HL-60/S4 treated with retinoic acid at 250 ng/mL for 4 days and 3 days (cell line): ENCODE data around the gene PLK5.
"Not testable (repeated sequence)": the region's sequence is repeated elsewhere in the genome, so short reads cannot be mapped to it uniquely, and the experiment has no call there.

Experiments
- in situ Hi-C: fragments of 300-500 bp; cut with MboI; formaldehyde crosslinking; loops from 2 replicates; pipeline ENCODE4 v1.7.0; 2022; ENCODE audit warnings: low sequenced_read_pairs

PLK5 gene

GRCh38 chr19:1491114-1491848, 32.6 kb upstream of the PLK5 start, which contains the start of gene REEP6:
Gene REEP6, plus strand, starts transcription at chr19:1491181. Its CDS starts 89 bp downstream, at chr19:1491270.
- in situ Hi-C loops, result no loop called here

- in situ Hi-C loops, result no loop called here
Observed at GRCh38 chr19:1491849-1492170, 32.1 kb upstream of the PLK5 start.

GRCh38 chr19:1492474-1493006, 31.3 kb upstream of the PLK5 start:
- in situ Hi-C loops, result no loop called here

GRCh38 chr19:1494115-1494815, 29.6 kb upstream of the PLK5 start:
- in situ Hi-C loops, result no loop called here

- in situ Hi-C loops, result no loop called here
Observed at GRCh38 chr19:1495051-1495798, 28.7 kb upstream of the PLK5 start.

- in situ Hi-C loops, result no loop called here
Observed at GRCh38 chr19:1495799-1496713, 27.8 kb upstream of the PLK5 start.

GRCh38 chr19:1496714-1497577, 26.9 kb upstream of the PLK5 start:
- in situ Hi-C loops, result no loop called here

- in situ Hi-C loops, result no loop called here
Observed at GRCh38 chr19:1497578-1498235, 26.2 kb upstream of the PLK5 start.

GRCh38 chr19:1499231-1499630, 24.6 kb upstream of the PLK5 start:
- in situ Hi-C loops, result not testable (repeated sequence)

- in situ Hi-C loops, result no loop called here
Observed at GRCh38 chr19:1501200-1501595, 22.7 kb upstream of the PLK5 start.

- in situ Hi-C loops, result no loop called here
Observed at GRCh38 chr19:1502433-1503088, 21.3 kb upstream of the PLK5 start.

- in situ Hi-C loops, result no loop called here
Observed at GRCh38 chr19:1503089-1503924, 20.6 kb upstream of the PLK5 start.

GRCh38 chr19:1503925-1504773, 19.7 kb upstream of the PLK5 start:
- in situ Hi-C loops, result no loop called here

GRCh38 chr19:1505012-1505411, 18.9 kb upstream of the PLK5 start:
- in situ Hi-C loops, result no loop called here

GRCh38 chr19:1505991-1506881, 17.6 kb upstream of the PLK5 start:
- in situ Hi-C loops, result no loop called here

- in situ Hi-C loops, result no loop called here
Observed at GRCh38 chr19:1507192-1507660, 16.7 kb upstream of the PLK5 start.
